Gastrocnemius medialis (tissue), 4 donors: ENCODE results near the gene RBM34.

ENCODE experiments used
- CTCF ChIP-seq, 5 experiments: fragments of 450-650 bp in 3 of 5; fragments of 200-600 bp in 2 of 5; sonication (generic) in 2 of 5; IDR thresholded peaks in 4 of 5; conservative IDR thresholded peaks in 1 of 5; 1 replicate in 4 of 5; 2 replicates in 1 of 5; pipeline ENCODE4 v1.5.1; 2016 to 2019; ENCODE audit warnings: antibody characterized with exemption in 5 of 5, mild to moderate bottlenecking in 3 of 5, moderate library complexity in 3 of 5
- POLR2A ChIP-seq, 2 donors: fragments of 450-650 bp; IDR thresholded peaks; one replicate each; pipeline ENCODE4 v1.6.1; 2017; ENCODE audit warnings: antibody characterized with exemption in 2 of 2, mild to moderate bottlenecking in 2 of 2, moderate library complexity in 2 of 2

- no peak for TF ChIP-seq CTCF (IDR thresholded peaks at IDR 0.05 in 4 of 5, conservative IDR thresholded peaks at IDR 0.05 in 1 of 5)
- no peak for TF ChIP-seq POLR2A (IDR thresholded peaks at IDR 0.05)
Measured at GRCh38 chr1:235108185-235108593, 52.9 kb downstream of the RBM34 start.
